Measurements from ENCODE around the gene YLPM1.

GRCh38 chr14:74784634-74785033 lies 21.5 kb downstream of the YLPM1 start:
- TF ChIP-seq REST (IDR thresholded peaks at IDR 0.05; ENCODE audit: low read depth, low read length) (no peak), CBFB (IDR thresholded peaks at IDR 0.05; ENCODE audit: low read depth) (no peak)
